Activated gamma-delta T cell treated with Interleukin-2 at 50 U/mL for 16 hours (primary cell): ENCODE results near the gene DCAF8L2.
"Not testable (repeated sequence)": the region's sequence is repeated elsewhere in the genome, so short reads cannot be mapped to it uniquely, and the experiment has no call there.

Source experiments
- DNase-seq: peaks from one replicate; pipeline ENCODE4 v3.0.0-alpha.2; 2020

DCAF8L2 gene

DNA sequence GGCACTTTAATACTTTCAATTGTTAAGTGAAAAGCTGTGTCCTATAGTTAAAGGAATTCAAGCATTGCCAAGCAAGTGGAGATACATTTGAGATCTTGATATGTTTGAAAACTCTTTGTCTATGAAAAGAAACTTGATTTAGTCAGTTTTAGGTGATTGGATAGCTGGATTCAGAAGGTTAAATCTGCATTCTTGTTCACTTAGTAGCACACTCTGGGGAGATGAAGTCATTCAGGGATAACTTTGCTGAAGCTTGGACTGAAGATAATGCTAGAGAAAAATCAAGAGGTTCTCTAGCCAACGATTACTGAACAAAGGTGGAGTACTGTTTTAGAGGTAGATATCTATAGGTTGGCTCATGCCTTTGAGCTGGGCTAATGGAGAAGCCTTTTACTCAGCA lies 90.6 kb downstream of the DCAF8L2 start:
- no peak for DNase-seq

DNA sequence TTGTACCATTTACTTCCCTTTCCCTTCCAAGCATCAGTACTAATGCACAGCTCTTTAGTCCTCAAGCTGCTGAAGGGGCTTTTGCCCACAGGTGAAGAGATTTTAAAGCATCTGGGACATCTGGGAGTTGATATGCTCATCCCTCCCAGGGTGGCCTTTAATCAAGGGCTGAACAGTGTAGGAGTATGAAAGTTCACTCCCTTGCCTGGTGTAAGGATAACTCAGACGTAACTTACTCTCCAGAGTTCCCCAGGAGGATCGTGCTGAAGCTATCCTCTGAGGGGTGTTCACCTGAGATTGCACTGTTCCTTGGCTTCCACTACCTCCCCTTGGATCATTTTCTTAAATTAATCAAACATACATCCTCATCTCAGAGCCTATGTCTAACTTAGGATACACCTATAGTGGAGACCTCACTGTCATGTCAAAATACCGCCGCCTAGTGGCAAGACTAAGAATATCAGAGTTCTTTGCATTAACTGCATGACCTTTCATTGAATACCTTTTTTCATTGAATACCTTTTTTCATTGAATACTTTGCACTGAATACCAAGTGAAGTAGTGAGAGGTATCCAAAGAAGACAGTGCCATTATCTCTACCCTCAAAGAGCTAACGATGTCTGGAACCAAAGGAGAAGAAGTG lies 93.5 kb downstream of the DCAF8L2 start:
- DNase-seq, result peak; percentile 5

GRCh38 chrX:27694667-27695066 lies 104.5 kb downstream of the DCAF8L2 start:
- DNase-seq, result no peak

DNA sequence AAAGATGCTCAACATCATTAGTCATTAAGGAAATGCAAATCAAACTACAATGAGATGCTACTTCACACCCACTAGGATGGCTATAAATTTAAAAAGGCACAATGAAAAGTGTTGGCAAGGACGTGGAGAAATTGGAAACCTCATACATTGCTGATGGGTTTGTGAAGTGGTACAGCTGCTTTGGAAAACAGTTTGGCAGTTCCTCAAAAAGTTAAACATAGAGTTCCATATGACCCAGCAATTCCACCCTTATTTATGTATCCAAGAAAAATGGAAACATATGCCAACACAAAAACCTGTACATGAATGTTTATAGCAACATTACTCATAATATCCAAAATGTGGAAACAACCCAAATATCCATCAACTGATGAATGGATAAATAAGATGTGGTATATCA lies 116.4 kb downstream of the DCAF8L2 start:
- no peak for DNase-seq

DNA sequence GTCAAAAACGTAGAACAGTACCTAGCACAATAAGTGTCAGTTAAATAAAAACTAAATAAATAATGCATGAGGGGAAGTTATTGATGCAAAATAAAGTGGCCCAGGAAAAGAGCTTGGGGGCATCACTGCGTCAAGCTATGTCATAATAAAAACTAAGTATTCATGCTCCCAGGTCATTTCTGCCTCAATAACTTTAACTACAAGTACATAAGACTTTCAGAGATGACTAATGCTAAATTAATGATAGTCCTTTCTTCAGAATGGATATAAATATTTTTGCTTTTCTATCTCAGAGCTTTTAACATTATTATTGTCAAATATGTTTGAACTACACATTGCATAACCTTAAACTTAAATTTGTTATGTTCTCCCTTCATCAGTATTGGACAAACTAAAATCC lies 125.5 kb downstream of the DCAF8L2 start:
- DNase-seq, result no peak

- no peak for DNase-seq
Measured at GRCh38 chrX:27728291-27728690, 138.1 kb downstream of the DCAF8L2 start.

DNA sequence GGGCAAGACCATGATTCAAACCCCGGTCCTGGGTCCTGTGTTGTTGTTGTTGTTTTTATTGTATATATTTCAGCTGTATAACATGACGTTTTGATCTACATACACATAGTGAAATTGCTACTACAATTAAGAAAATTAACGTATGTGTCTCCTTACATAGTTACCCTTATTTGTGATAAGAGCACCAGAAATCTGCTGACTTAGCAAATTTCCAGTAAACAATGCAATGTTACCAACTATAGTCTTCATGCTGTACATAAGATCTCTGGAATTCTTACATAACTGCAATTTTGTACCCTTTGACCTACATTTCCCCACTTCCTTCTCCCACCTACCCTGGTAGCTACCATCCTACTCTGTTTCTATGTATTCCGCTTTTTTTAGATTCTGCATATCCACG lies 141.8 kb downstream of the DCAF8L2 start:
- no peak for DNase-seq

GRCh38 chrX:27735914-27736313 lies 145.8 kb downstream of the DCAF8L2 start:
- DNase-seq, result no peak

GRCh38 chrX:27740933-27741332 lies 150.8 kb downstream of the DCAF8L2 start:
- DNase-seq, result no peak

DNA sequence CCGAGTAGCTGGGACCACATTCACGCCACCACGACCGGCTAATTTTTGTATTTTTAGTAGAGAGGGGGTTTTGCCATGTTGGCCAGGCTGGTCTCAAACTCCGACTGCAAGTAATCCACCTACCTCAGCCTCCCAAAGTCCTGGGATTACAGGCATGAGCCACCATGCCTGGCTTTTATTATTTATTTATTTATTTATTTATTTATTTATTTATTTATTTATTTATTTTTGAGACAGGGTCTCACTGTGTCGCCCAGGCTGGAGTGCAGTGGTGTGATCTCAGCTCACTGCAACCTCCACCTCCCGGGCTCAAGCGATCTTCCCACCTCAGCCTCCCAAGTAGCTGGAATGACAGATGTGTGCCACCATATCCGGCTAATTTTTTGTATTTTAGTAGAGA lies 153.4 kb downstream of the DCAF8L2 start:
- DNase-seq, result not testable (repeated sequence)

DNA sequence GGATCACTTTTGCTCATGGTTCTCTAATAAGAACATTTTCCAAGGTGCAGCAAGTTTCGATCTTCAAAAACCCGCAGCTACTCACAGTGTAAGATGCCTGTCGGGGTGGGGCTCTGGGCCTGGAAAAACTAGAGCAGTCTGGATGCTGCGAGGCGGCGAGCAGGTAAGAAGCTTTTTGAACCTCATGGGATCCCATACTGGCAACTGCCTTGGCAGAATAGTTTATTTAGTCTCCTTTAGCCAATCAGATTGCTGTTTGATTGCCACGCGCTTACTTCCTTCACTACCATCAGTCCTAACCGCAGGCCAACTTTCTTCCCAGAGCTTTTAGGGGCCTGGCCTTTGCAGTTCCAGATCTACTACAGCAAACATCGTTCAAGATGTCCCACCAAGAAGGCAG lies 156.4 kb downstream of the DCAF8L2 start:
- no peak for DNase-seq

GRCh38 chrX:27750298-27750697 lies 160.2 kb downstream of the DCAF8L2 start:
- not testable (repeated sequence) for DNase-seq

- no peak for DNase-seq
Measured at GRCh38 chrX:27751976-27752375, 161.8 kb downstream of the DCAF8L2 start.

GRCh38 chrX:27765718-27766117 lies 175.6 kb downstream of the DCAF8L2 start:
- DNase-seq, result no peak

GRCh38 chrX:27767387-27767786 lies 177.2 kb downstream of the DCAF8L2 start:
- DNase-seq, result no peak

DNA sequence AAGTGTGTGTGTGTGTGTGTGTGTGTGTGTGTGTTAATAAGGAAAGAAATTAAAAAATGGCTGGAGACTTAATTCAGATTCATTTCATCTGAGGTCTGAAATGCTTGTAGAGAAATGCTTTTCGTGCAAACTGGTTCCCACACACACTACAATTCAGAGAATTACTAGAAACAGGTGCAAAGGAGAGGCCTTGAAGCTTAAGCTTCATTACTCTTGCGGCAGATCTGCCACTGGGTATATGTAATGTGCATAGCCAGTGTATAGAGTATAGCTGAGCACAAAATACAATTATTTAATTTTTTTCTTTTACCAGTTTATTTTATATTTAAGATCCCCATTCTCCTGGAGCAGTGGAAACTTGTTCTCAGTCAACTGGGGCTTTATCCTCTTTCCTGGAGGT lies 185.8 kb downstream of the DCAF8L2 start:
- DNase-seq, result no peak

DNA sequence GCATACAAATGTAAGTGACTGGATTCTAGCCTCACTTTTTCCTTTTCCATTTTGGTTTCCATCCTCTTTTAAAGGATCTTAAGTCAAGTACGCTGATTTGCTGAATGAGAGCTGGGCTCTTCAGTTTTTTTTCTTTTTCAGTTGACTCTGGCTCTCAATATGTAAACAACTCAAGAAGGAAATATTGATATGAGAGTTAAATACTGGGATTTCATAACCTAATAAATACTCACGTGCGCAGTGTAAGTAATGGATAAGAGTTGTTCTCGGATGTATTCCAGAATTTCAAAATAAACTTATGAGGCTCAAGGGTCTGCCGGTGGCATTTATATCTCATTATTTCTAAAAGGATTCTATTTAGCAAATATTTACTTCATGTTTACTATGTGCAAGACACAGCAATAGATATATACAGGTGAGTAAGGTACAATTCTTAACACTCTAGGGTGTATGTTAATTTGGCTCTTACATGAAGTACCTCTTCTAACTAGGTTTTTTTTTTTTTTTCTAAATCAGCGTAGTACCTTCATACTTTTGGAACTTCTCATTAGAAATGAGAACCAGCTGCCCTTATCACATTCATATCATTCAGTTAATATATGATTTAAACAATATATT lies 206.6 kb downstream of the DCAF8L2 start:
- no peak for DNase-seq

- no peak for DNase-seq
Measured at GRCh38 chrX:27797575-27797974, 207.4 kb downstream of the DCAF8L2 start.
